Measurements from ENCODE around the gene MEIS2.

Gene MEIS2

DNA sequence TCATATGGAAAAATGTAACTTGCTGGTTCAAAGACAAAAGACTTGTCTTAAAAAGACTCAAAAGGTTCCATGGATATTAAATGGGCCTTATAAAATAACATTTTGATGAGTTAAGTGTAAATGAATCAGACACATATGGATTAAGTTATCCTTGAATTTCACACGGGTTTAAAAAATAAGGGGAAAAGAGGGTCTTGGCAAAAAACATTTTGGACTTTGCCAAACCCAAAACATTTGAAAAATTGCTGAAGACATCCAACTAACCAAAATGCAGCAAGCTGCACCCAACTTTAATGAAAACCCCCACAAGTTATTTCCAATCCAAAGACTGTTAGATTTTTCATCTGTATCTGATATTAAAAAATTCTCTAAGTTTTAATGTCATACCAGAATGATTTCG lies 200.7 kb downstream of the MEIS2 start:
- no peak for DNase-seq (ENCODE audit: low spot score)

DNA sequence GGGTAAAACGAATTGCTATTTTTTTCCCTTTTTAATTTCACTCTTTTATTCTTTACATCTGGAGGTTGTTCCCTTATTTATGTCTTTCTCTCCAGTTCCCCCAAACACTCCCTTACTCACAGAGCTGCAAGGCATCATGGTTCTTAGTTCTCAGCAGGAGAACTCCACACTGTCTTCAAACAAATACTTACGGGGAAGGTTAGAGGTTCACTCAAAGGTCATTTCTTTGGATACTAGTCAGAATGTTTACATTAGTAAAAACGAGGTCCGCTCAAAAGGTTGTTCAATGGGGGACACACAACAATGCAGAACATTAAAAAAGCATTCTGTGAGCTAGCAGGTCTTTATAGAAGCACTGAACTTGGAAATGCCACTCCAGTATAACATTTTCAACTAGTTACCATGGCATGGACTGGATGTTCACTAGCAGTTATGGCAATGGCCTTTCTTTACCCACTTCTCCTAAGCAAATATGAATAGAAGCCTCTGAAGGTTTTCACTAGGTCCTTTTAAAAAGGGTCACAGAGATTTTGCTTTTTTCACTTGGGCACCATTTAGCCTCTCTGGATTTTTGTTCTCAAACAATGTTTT lies 201.7 kb downstream of the MEIS2 start:
- DNase-seq (ENCODE audit: low spot score), result no peak

DNA sequence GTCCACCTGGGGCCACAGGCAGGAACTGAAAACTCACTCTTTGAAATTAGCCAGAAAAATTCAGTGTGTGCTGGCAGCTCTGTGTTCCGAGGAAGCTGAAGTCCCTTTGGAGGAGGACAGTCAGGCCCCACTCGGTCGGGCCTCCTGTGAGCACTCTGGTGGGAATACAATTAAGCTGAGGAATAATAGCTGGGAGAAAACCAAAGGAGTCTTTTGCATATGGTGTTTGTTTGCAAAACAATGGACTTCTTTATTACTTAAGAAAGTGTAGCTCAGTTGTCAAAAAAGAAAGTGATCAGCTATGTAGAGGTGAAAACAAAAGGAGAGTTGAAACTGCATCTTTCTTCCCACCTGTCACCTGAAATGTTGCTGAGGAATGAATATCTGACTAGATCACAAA lies 202.5 kb downstream of the MEIS2 start:
- DNase-seq (ENCODE audit: low spot score), result no peak

DNA sequence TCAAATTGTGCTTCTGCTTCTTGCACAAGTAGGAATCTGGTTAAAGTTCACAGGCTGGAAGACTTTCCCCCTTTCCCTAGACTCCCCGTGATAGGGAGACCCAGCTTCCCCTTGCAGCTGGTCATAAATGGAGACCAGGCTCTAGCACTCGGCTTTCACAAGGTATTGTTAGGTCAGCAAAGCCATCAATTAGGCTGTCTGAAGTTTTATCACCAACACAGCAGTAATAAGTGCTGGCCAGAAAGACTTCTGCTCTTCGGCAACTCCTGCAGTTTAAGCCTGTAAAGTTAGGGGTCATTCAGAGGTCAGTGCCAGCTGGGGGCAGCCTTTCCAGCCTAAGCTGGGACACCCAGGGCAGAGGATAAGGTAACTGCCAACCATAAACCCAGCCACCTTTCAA lies 203.4 kb downstream of the MEIS2 start:
- DNase-seq (ENCODE audit: low spot score), result no peak

DNA sequence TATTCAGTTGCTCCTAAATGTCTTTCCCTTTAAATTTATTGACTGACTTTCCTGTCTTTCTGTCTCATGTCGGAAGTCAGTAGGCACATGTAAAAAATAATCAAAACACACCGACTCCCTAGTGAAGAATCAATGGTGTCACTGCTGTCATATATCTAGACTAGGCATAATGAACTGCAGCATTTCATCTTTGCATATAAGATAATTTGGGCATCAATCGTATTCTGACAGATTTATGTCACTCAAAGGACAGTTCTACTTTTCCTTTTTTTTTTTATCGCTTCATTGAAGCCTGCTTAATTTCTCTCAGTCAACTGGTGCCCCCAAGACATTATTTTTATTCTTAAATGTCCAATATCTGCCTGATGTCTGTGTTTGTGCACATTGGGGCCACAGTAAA lies 206.3 kb downstream of the MEIS2 start:
- no peak for DNase-seq (ENCODE audit: low spot score)

DNA sequence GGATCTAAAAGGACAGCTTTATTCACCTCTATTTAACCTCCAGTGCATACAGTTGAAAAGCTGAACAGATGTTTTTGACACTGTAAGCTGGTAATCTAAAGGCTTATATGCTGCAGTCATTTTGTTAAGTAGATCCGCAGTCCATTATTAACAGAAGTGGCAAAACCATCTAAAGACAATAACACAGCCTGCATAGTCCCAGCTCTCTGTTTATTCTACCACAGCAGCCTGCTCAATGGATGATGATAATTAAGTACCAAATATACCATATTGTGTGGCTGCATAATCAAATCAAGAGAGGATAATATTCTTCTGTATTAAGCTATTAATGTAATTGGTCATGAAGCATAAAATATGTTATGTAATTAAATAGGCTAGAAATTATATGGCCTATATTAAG lies 207.1 kb downstream of the MEIS2 start:
- no peak for DNase-seq (ENCODE audit: low spot score)

DNA sequence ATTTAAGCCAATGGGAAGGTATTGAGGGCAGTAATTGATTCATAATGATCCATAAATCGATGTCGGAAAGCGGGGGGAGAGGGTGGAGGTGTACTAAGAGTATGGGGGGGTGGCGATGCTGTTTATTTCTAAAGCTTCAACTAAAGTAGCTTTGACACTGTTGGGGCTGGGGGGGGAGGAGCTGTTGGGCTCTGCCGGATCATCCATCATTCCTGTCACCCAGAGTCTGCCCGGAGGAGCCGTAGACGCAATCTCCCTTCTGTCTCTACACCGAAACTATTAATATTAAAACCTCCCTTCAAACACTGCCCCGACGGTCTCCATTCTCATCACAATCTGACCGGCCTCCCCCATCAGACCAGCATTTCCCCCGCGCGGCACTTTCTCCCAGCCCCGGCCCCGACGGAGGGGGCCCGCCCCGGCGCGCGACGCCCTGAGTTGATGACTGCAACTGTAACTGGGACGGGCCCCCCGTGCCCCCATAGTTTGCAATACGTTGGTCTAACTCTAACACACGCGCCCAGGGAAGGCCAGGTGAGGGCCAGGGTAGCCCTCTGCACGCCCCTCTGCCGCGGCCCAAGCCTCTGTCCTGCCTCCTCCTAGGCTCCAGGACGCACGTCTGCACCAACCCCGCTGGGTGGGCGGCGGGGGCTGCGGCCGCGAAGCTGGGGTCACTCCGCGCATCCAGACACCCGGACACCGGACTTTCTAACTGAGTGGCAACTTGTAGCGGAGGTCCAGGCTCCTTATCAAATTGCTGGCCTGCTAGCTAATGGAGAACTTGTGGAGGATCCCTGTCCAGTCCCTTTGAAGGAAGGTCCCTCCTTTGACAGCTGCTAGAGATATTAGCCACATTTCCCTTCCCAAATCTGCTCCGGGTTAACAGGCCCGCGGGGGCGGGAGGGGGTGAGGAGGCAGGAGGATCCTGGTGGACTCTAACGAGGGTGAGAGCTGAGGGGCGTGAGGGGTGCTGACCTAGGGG lies 212.0 kb downstream of the MEIS2 start:
- no peak for DNase-seq (ENCODE audit: low spot score)

DNA sequence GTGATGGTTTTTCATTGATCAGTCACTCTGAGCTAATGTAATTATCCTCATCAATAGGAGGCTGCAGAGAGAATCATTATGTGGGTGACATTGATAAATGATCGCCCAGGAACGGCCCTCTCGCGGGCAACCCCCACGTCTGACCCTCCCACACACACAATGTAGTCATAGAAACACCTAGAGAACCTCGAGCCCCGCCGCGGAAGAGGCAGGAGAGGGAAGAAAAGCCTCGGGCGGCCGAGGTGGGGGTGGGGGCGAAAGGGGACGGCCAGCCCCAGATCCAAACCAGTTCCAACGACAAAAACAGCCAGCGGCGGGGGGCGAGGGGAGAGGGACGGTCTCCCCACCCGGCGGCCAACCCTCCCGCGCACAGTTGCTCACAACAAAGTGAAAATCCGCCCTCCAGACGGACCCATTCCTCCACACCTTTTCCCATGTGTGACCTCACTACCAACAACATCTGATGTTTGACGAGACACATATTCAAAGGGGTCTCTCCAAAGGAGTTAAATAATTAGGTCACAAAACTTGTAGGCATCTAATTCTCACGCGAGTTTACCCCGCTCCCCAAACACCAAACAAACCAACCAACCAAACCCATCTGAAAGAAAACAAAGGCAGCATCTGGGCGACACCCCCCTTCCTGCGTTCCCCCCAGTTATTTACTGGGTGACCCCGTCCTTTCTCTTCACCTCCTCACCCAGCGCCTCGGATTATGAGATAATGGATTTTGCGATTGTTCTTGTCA lies 213.0 kb downstream of the MEIS2 start:
- DNase-seq (ENCODE audit: low spot score), result no peak

DNA sequence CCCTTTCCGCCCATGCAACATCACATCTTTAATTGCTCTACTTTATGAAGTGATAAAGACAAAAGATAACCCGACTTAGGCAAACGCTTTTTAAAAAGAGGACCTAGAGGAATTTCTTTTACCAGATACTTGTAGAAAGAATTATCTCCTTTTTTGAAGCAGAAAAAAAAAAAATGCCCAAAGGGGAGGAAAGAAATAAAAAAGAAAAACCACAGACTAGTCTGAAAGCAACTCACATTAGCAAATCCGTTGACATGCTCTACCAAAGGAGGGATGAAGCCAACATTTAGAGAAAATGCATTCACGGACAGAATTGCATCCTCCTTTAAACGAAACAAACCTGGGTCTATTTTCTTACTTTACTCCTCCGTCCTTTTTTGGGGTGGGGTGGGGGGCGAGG lies 213.6 kb downstream of the MEIS2 start:
- DNase-seq (ENCODE audit: low spot score), result no peak

DNA sequence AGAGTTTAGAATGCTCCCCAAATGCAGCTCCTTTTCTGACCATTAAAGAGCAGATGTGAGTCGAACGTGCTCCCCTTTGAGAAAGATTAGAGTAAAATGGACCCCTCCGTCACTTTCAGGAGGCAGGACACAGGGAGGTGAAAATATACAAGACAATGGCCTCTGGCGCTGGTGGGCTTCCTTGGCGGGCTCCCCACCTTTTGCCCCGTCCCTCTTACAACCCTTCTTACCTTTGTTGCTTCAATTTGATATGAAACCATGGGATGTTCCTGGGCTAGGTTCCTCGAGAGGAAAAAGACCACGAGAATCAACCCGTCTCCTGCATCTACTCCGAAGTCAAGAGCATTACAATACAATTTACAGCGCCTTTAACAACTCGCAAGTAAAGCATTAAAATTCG lies 214.2 kb downstream of the MEIS2 start:
- DNase-seq (ENCODE audit: low spot score), result no peak

DNA sequence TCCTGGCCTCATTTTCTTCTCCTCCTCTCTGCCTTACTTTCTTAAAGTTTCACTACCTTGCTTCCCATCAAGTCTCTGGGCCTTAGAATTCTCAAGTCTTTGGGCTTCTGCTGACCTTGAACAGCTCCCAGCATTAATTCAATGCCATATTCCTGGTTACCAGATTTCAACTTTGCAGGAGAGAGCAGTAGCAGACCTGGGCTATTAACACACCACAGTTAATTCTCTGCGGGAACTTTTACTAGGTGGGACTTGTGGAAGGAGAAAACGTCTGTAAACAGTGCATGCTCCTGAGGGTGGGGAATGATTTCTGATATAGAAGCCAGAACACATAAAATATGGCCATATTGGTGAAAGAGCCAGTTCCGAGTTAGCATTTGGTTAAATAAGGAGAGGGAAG lies 214.6 kb downstream of the MEIS2 start:
- no peak for DNase-seq (ENCODE audit: low spot score)

DNA sequence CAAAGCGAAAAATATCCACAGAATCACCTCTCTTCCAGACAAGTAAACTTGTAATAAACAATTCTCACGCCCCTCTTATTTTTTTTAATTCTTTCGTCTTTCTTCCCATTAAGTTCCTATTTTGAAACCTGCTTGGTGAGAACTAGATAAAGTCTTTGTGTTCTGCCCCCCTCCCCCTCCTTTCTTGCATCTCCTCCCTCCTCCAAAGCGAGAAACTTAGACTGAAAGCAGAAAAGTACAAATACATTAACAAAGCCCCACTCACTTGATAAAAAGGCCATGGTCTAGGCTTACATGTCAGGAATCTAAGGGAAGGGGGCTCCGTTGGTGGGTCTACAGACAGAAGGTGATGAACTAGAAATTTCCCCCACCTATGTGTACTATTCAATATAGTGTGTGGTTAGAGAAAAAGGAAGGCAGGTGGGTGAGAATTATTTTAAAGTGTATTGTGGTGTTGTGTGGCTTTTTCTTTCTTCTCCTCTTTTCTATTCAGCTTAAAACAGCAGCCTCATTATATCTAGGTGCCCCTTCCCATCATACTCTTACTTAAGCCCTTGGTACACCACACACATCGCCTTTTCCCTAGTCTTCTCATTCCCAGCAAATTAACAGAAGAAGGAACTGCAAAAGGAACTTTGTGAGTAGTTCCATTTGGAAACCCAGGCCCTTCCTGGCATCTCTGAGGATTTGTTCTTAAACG lies 215.3 kb downstream of the MEIS2 start:
- no peak for DNase-seq (ENCODE audit: low spot score)

DNA sequence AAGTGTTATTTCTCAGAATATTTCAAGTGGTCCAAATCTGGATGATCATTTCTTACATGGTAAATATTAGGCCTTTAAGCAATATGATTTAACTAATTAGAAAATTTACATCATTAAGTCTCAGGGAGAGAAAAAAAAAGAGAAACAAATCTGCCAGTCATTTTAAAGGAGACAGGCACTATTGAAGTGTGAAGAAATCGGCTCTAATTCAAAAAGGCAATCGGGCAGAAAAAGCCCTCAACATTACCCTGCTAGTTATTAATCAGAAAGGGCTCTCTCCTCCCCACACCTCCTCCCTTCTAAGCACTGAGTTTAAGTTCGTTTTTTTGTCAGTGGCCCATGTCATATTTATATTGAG lies 215.9 kb downstream of the MEIS2 start:
- DNase-seq (ENCODE audit: low spot score), result no peak

DNA sequence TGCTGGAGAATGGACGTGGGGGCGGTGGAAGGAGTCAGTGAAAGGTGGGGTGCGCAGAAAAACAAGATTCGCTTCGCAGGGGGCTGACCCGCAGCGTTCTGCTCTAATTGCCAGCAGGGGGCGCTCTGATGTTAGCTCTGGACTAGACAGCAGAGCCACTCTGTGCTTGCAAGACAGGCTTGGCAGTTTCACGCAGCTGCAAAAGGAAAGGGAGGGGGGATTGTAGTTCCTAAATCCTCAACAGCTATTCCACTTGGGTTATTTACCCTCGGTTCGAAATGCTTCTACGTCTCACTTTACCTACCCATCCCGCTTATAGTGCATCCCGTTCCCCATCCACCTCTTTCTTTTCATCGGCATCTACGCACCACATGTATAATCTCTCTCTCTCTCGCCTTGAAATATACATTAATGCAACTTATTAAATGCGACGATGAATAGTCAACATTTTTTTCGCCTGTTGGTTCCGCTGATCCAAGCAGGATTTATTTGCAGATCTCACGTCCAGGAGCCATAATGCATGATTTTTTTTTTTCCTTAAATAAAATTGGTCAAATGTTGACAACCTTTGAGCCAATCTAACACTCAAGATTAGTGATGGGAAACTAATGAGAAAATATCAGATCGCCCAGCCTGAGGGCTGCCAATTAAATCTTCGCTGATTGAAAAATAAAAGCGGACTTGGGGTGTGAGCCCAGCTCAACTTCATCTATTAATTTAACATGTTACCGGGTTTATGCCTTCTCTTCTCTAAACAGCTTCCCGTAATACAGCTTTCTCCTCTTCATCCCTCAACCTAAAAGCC lies 216.4 kb downstream of the MEIS2 start:
- DNase-seq (ENCODE audit: low spot score), result peak; percentile 79

DNA sequence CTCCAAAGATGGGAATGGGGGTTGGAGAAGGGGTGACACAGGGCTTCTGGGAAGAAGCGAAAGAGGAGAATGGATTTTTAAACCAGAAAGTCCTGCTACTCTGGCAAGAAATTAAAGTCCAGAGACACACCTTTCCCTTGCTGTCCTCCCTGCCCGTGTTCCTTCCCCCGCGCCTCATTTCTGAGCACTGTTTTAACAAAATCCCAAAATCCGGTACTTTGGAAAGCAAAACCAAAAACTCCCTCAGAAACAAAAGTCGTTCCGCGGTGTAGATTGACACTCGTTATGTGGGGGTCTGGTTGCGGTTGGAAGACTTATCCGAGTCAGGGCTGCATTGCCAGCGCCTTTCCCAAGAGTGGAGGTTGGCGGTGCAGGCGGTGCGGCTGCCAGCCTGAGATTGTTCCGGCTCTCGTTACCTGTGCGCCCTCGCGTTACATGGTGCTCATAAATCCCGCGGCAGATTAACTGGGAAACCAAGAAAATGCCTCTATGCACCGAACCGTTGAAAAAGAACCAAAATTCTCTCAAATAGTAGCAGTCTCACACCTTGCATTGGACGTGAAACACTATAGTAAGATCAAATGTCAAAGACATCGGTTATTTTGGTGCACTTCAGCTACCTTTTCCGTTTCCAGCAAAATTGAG lies 217.7 kb downstream of the MEIS2 start:
- DNase-seq (ENCODE audit: low spot score), result no peak

DNA sequence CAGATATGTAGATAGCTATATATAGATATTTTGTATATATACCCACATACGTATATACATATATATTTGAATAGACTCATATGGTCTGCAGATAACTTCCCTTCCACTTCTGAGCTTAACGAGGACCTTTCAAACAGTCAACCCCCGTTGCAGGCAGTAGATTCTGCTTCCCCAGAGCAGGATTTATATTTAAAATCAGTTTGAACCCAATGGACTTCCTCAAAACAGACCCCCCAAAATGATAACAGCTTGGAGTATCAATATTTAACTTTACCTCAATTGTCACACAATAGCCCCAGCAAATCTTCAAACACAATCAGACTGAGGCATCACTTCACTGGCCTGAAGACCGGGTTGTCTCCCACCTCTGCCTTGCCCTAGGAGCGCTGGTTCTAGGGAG lies 218.3 kb downstream of the MEIS2 start:
- no peak for DNase-seq (ENCODE audit: low spot score)

DNA sequence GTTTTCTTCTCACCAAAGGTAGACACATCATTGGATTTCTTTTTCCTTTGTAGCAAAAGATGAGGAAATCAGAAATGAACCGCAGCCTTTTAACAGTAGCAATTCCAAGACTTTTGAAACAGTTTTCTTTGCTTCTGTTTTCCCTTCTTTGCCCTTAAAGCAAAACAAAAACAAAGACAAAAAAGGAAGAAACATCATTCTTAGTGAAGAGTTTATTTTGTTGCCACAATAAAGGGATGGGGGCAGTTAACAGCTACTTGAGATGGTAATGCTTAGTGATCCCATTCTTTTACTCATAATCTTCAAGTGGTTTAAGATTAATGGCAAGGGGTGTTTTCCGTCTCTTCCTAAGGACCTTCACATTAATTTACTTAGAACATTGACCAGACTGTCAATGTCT lies 218.8 kb downstream of the MEIS2 start:
- DNase-seq (ENCODE audit: low spot score), result no peak

DNA sequence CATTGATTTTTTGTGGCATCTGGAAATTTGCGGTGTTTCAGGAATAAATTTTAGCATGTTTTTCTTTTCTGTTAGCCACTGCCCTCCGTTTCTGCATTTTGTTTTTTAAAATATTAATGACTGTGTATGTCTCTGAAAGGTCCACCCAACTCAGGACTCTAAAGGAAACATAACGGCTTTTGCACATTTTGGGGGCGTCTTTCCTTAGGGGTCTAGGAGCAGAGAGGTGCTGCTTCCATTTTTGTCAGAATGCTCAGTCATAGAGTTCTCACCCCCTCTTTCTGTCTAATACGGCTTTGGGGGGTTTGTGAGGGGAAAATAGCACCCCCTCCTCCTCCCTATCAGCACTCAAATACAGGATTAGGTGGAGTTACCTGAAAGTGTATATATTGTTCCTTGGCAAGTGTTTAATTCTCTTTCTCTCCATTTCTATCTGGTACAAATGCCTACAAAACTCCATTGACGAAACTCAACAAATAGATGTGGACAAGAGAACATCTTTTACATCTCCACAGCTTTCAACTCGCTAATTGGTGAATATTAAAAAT lies 219.4 kb downstream of the MEIS2 start:
- DNase-seq (ENCODE audit: low spot score), result no peak

DNA sequence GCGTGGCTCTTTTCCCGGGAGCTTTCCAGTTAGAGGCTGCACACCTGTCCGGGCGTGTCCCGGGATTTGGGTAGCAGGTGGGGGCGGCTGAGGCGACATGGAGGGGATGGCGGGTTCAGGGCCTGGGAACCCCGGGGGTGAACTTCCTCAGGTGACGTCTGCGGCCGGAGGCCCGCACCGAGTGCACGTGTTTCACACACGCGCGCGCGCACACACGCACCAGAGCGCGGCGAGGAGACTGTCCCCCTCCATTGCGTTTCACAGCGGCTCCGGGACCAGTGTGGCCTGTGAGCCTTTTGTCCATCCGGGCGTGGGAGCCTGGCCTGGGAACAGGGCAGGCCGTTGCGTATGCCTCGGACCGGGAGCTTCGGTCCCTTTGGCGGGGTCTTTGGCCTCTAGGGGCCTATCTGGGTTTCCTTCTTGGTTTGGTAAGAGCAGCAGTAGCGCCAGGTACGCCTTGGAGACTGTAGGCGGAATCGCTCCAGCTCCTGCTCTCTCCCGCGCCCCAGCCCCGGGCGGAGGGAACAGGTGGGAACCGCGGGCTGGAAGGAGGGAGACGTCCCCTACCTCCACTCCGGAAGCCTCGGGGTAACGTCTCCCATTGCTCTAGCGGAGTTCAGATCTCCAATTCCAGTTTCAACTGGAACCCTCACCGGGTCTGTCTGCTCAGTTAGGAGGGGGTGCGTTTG lies 220.0 kb downstream of the MEIS2 start:
- DNase-seq (ENCODE audit: low spot score), result no peak

DNA sequence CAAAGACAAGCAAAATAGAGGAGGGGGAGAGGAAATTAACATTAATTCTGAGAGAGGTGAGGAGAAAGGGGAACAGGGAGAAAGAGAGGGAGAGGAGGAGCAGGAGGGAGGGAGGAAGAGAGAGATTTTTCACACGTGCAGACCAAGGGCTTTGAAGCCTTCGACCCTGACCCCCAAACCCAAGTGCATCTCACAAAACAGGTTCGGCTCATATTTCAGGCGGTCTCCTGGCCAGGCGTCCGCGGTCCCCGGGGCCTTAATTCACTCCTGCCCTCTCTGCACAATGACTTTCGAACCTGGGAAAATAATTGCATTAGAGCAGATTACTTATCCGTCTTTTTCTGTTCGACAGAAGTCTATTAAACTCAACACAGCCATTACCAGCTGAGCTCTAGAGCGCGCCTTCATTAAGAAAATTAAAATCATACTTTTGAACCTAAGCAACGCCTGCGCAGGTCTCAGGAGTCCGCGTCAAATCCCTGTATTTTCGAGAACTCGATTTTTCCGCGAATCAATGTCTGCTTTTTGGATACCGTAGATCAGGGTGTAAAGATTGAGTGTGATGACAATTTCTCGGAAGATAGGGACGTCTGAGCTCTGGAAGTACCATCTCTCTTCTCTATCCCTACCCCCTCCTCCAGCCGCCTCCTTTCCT lies 220.7 kb downstream of the MEIS2 start:
- DNase-seq (ENCODE audit: low spot score), result no peak

Data from RKO (cell line).